ENCODE results near the gene LGALS8.
A peak's percentile ranks its signal among the peaks of the same experiment; 100 is the strongest.

LGALS8 gene

DNA sequence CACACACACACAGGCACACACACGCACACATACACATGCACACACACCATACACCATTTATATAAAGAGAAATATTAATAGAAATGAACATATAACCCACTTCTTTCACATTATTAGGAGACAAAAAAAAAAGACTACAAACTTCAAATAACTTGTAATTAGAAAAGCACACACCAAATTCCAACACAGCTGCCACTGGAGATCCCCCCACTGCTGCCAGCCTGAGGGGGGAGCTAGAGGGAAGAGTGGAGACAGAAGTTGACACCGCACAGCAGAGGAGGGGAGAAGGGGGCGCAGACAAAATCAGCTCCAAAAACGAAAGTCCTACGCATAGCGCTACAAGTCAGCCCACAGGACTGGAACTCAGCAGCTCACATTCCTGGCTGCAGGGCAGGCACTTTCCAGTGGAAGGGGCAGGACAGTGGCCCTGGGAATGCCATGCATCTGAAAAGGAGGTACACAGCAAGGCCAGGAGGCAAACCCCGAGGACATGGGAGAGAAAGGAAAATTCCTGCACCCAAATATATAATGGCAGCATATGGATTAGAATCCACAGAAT is 36.5 kb downstream of the LGALS8 start:
- H3K4me1 ChIP-seq (ENCODE audit: low read depth, poor library complexity, severe bottlenecking), result no peaks in the 10 kb centered on the region
- H3K4me3 ChIP-seq (IDR thresholded peaks at IDR 0.05; ENCODE audit: insufficient read depth, low read depth, low read length), result no peak overlapping the region
- H3K9ac ChIP-seq, result no peak overlapping the region
- H3K4me2 ChIP-seq, result no peak overlapping the region
- H2AFZ ChIP-seq (ENCODE audit: low read depth), result no peak overlapping the region
- peaks cover 22% of the 10 kb centered on the region; the same call in 1 of the 2 replicates for H3K36me3 ChIP-seq (ENCODE audit: insufficient read depth)
- H4K20me1 ChIP-seq (ENCODE audit: insufficient read depth), result no peaks in the 10 kb centered on the region
- no peaks in the 10 kb centered on the region for H3K27me3 ChIP-seq (ENCODE audit: insufficient read depth, low read depth)
- H3K79me2 ChIP-seq (ENCODE audit: insufficient read depth, low read depth), result no peaks in the 10 kb centered on the region
- peak; percentile 24; the same call in 1 of the 2 replicates for TF ChIP-seq CTCF (conservative IDR thresholded peaks at IDR 0.05; ENCODE audit: low read depth, low read length)
- H3K27ac ChIP-seq, result no peak overlapping the region

DNA sequence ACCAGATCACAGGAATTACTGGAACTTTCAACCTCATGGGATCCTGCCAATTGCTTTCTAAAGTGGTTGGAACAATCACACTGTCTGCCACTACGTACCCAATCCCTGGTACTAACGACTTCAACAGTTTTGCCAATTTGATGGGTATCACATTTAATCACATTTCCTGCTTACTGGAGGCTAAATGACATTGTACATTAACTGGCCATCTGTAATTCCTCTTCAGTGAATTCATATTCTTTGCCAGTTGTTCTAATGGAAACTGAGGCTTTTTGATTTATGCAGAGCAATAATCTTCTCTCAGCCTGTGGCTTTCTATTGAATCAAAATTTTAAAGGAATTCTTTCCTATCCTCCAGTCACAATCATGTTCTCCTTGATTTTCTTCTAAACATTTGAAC is 38.2 kb downstream of the LGALS8 start:
- no peaks in the 10 kb centered on the region for H3K79me2 ChIP-seq (ENCODE audit: insufficient read depth, low read depth)
- TF ChIP-seq CTCF (conservative IDR thresholded peaks at IDR 0.05; ENCODE audit: low read depth, low read length), result no peak
- no peaks in the 10 kb centered on the region for H3K27me3 ChIP-seq (ENCODE audit: insufficient read depth, low read depth)
- H2AFZ ChIP-seq (ENCODE audit: low read depth), result no peak overlapping the region
- no peaks in the 10 kb centered on the region for H4K20me1 ChIP-seq (ENCODE audit: insufficient read depth)
- no peak overlapping the region for H3K9ac ChIP-seq
- H3K27ac ChIP-seq, result no peak overlapping the region
- no peaks in the 10 kb centered on the region for H3K4me1 ChIP-seq (ENCODE audit: low read depth, poor library complexity, severe bottlenecking)
- peaks cover 14% of the 10 kb centered on the region; the same call in 1 of the 2 replicates for H3K36me3 ChIP-seq (ENCODE audit: insufficient read depth)
- H3K4me2 ChIP-seq, result no peak overlapping the region
- no peak overlapping the region for H3K4me3 ChIP-seq (IDR thresholded peaks at IDR 0.05; ENCODE audit: insufficient read depth, low read depth, low read length)

DNA sequence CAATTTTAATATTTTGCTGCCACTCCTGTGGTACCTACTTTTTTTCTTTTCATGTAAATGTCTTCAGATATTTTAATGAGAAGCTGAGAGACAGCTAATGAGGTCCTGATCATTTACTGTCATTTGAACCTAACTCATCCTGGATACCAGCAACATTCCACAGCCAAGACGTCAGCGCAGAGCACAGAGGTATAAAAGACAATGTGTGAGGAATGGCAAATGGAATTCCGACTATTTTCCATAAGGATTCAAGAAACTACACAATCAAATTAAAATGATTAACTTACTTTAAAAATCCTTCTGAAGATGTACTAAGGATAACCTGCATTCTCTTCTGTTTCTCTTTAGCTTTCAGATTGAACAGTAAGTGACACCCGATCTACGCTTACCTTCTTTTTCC is 41.7 kb downstream of the LGALS8 start:
- H3K36me3 ChIP-seq (ENCODE audit: insufficient read depth), result peaks cover 16% of the 10 kb centered on the region; the same call in 1 of the 2 replicates
- H2AFZ ChIP-seq (ENCODE audit: low read depth), result no peak overlapping the region
- no peak for TF ChIP-seq CTCF (conservative IDR thresholded peaks at IDR 0.05; ENCODE audit: low read depth, low read length)
- H3K4me1 ChIP-seq (ENCODE audit: low read depth, poor library complexity, severe bottlenecking), result peaks cover 5% of the 10 kb centered on the region
- H3K79me2 ChIP-seq (ENCODE audit: insufficient read depth, low read depth), result no peaks in the 10 kb centered on the region
- no peak overlapping the region for H3K9ac ChIP-seq
- no peak overlapping the region for H3K4me2 ChIP-seq
- no peak overlapping the region for H3K27ac ChIP-seq
- H3K27me3 ChIP-seq (ENCODE audit: insufficient read depth, low read depth), result no peaks in the 10 kb centered on the region
- H3K4me3 ChIP-seq (IDR thresholded peaks at IDR 0.05; ENCODE audit: insufficient read depth, low read depth, low read length), result no peak overlapping the region
- no peaks in the 10 kb centered on the region for H4K20me1 ChIP-seq (ENCODE audit: insufficient read depth)

DNA sequence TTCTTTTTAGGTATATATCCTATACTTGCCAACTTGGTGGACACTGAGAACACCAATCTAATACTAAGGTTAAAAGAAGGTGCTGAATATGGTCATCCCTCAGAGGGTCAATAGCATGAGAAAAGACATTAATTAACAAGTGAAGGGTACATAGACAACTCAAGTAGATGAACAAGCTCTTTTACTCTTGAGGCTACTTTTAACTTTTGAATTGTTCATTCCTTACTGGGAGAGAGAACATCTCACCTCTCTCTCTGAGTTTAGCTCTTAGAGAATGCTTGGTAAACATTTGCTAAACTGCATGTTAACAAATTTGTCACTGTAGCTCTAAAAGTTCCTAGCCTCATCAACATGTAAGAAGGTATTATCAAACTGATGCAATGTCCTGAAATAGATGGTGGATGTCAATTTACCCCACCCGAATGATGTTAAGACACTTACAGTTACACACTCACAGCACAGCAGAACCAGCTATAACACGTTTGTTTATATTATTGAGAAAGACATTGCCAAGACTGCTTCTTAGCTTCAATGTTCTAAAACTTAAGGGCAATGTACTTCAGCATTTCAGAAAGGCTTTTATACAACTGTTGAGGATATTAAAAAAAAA is 44.6 kb downstream of the LGALS8 start:
- peaks cover 5% of the 10 kb centered on the region for H3K4me1 ChIP-seq (ENCODE audit: low read depth, poor library complexity, severe bottlenecking)
- H3K4me2 ChIP-seq, result no peak overlapping the region
- no peak for TF ChIP-seq CTCF (conservative IDR thresholded peaks at IDR 0.05; ENCODE audit: low read depth, low read length)
- no peaks in the 10 kb centered on the region for H4K20me1 ChIP-seq (ENCODE audit: insufficient read depth)
- H3K36me3 ChIP-seq (ENCODE audit: insufficient read depth), result peaks cover 27% of the 10 kb centered on the region
- H2AFZ ChIP-seq (ENCODE audit: low read depth), result no peak overlapping the region
- H3K27me3 ChIP-seq (ENCODE audit: insufficient read depth, low read depth), result no peaks in the 10 kb centered on the region
- no peaks in the 10 kb centered on the region for H3K79me2 ChIP-seq (ENCODE audit: insufficient read depth, low read depth)
- H3K9ac ChIP-seq, result no peak overlapping the region
- H3K27ac ChIP-seq, result no peak overlapping the region
- H3K4me3 ChIP-seq (IDR thresholded peaks at IDR 0.05; ENCODE audit: insufficient read depth, low read depth, low read length), result no peak overlapping the region

Data from KMS-11 (cell line).